Tibial nerve (tissue), 4 donors: ENCODE results near the gene CHRNE. TPM values are rescaled to one million over a fixed set of nuclear protein-coding genes. Genes with fewer than 3 reads are reported as not detected.
"Not testable (repeated sequence)": the region's sequence is repeated elsewhere in the genome, so short reads cannot be mapped to it uniquely, and the experiment has no call there.

Experiments
- DNase-seq, 2 donors: peaks; one replicate each; pipeline ENCODE4 v3.0.0-alpha.2; 2019; ENCODE audit warnings: low spot score in 2 of 2
- H3K27ac ChIP-seq, 4 donors: fragments of 200-600 bp; sonication (generic) in 3 of 4; one replicate each; pipeline ENCODE4 v1.5.1; 2017 to 2019; ENCODE audit warnings: mild to moderate bottlenecking in 1 of 4
- H3K27me3 ChIP-seq, 2 donors: fragments of 200-600 bp; sonication (generic) in 1 of 2; one replicate each; pipeline versions ENCODE4 v1.5.1 to v1.6.0; 2017 to 2019
- H3K36me3 ChIP-seq, 3 donors: fragments of 200-600 bp; sonication (generic); one replicate each; pipeline ENCODE4 v1.5.1; 2018 to 2019
- H3K4me1 ChIP-seq, 4 donors: fragments of 200-600 bp; sonication (generic) in 3 of 4; one replicate each; pipeline ENCODE4 v1.5.1; 2017 to 2019
- H3K4me3 ChIP-seq, 4 donors: fragments of 200-600 bp; sonication (generic) in 3 of 4; one replicate each; pipeline ENCODE4 v1.5.1; 2017 to 2019; ENCODE audit warnings: mild to moderate bottlenecking in 1 of 4, moderate library complexity in 1 of 4
- H3K9me3 ChIP-seq, 4 donors: fragments of 200-600 bp; sonication (generic) in 3 of 4; one replicate each; pipeline ENCODE4 v1.5.1; 2017 to 2019
- EP300 ChIP-seq, 2 donors: sonication (generic); formaldehyde crosslinking; IDR thresholded peaks; one replicate each; pipeline ENCODE4 v1.6.1; 2017; ENCODE audit warnings: antibody characterized with exemption in 2 of 2, mild to moderate bottlenecking in 1 of 2
- POLR2A ChIP-seq, 2 donors: fragments of 450-650 bp; IDR thresholded peaks; one replicate each; pipeline ENCODE4 v1.6.1; 2017; ENCODE audit warnings: antibody characterized with exemption in 2 of 2, mild to moderate bottlenecking in 2 of 2, moderate library complexity in 2 of 2
- WGBS, 2 donors: methylation state at CpG; one replicate each; pipeline ENCODE4 v1.1.5; 2018; 5-methylcytosine and 5-hydroxymethylcytosine counted together
- total RNA-seq, 4 donors: library from RNA; depleted of rRNA; stranded (reverse); fragments of >200 nt; gene quantifications; one replicate each; pipeline ENCODE4 v1.1.0, GENCODE V29; 2016
- TF ChIP-seq, protein P1 (sequence below), 5 experiments: fragments of 200-600 bp in 3 of 5; fragments of 450-650 bp in 2 of 5; sonication (generic) in 3 of 5; IDR thresholded peaks; one replicate each; pipeline ENCODE4 v1.5.1; 2016 to 2019; ENCODE audit warnings: antibody characterized with exemption in 5 of 5, mild to moderate bottlenecking in 3 of 5, moderate library complexity in 2 of 5

Gene CHRNE
- total RNA-seq, 4 donors from 2014 or later, result 0.22 to 2.5 (median 1.0) TPM

GRCh38 chr17:4870855-4871254 lies 32.0 kb downstream of the CHRNE start:
- WGBS, 2 donors, result 66 to 80% methylated on average over 2 of the region's 2 CpGs
- no peak for DNase-seq

DNA sequence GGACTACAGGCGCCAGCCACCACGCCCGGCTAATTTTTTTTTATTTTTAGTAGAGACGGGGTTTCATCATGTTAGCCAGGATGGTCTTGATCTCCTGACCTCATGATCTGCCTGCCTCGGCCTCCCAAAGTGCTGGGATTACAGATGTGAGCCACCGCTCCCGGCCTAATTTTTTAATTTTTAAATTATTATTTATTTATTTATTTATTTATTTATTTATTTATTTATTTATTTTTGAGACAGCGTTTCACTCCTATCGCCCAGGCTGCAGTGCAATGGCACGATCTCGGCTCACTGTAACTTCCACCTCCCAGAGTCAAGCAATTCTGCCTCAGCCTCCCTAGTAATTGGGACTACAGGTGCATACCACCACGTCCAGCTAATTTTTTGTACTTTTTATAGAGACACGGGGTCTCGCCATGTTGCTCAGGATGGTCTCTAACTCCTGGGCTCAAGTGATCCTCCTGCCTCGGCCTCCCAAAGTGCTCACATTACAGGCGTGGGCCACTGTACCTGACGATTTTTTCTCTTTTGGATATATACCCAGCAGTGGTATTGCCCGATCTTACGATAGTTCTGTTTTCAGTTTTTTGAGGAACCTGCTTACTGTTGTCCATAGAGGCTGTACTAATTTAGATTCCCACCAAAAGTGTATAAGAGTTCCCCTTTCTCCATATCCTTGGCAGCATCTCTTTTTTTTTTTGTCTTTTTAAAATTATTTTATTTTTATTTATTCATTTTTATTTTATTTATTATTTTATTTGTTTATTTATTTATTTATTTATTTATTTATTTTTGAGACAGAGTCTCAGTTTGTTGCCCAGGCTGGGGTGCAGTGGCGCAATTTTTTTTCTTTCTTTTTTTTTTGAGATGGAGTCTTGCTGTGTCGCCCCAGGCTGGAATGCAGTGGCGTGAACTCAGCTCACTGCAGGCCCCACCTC lies 33.6 kb downstream of the CHRNE start:
- not testable (repeated sequence) for H3K27ac ChIP-seq, H3K4me3 ChIP-seq, H3K36me3 ChIP-seq, H3K4me1 ChIP-seq, DNase-seq, H3K27me3 ChIP-seq, H3K9me3 ChIP-seq
- WGBS, 2 donors, result 94 to 96% methylated on average over 22 of the region's 22 CpGs

More at GRCh38 chr17:4870855-4871254, 32.0 kb downstream of the CHRNE start:
- Histone ChIP-seq H3K27ac (no peak overlapping the region), H3K27me3 (no peaks in the 10 kb centered on the region), H3K4me1 (peaks cover 0 to 8% (median 0%) of the 10 kb centered on the region in 4 donors), H3K36me3 (peaks cover 0 to 10% (median 0%) of the 10 kb centered on the region in 3 donors), H3K9me3 (no peaks in the 10 kb centered on the region), H3K4me3 (no peak overlapping the region)
- TF ChIP-seq EP300 (IDR thresholded peaks at IDR 0.05), result no peak
- TF ChIP-seq POLR2A (IDR thresholded peaks at IDR 0.05), result no peak
- TF ChIP-seq, protein P1, sequence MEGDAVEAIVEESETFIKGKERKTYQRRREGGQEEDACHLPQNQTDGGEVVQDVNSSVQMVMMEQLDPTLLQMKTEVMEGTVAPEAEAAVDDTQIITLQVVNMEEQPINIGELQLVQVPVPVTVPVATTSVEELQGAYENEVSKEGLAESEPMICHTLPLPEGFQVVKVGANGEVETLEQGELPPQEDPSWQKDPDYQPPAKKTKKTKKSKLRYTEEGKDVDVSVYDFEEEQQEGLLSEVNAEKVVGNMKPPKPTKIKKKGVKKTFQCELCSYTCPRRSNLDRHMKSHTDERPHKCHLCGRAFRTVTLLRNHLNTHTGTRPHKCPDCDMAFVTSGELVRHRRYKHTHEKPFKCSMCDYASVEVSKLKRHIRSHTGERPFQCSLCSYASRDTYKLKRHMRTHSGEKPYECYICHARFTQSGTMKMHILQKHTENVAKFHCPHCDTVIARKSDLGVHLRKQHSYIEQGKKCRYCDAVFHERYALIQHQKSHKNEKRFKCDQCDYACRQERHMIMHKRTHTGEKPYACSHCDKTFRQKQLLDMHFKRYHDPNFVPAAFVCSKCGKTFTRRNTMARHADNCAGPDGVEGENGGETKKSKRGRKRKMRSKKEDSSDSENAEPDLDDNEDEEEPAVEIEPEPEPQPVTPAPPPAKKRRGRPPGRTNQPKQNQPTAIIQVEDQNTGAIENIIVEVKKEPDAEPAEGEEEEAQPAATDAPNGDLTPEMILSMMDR (IDR thresholded peaks at IDR 0.05), result no peak

DNA sequence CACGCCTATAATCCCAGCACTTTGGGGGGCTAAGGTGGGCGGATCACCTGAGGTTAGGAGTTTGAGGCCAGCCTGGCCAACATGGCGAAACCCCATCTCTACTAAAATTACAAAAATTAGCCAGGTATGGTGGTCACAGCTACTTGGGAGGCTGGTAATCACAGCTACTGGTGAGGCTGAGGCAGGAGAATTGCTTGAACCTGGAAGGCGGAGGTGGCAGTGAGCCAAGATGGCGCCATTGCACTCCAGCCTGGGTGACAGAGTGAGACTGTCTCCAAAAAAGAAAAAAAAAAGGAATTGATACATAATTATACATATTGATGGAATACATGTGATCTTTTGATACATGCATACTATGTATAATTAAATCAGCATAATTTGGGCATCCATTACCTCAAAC lies 35.4 kb downstream of the CHRNE start:
- not testable (repeated sequence) for H3K9me3 ChIP-seq, DNase-seq, H3K4me3 ChIP-seq, H3K27me3 ChIP-seq, H3K36me3 ChIP-seq, H3K27ac ChIP-seq, H3K4me1 ChIP-seq
- 82% methylated on average over 5 of the region's 5 CpGs for WGBS, 2 donors

DNA sequence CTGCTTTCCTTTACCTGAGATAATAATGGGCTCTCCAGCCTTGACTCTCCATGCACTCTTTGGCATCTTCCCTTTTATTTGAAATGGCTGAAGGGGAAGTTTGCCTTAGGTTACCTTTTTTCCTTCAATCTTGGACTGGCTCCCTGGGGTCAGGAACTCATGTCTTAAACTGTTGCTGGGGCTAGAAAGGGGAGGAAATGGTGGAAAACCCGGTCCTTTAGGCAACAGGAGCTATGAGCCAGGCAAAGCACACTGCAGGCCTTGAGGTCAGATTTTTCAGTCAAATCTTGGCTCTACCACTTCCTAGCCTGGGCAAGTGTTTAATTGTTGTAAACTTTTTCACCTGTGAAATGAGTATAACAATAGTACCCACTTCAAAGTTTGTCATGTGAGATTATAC lies 39.6 kb downstream of the CHRNE start:
- H3K27me3 ChIP-seq, result no peaks in the 10 kb centered on the region
- 65 to 75% methylated on average over 1 of the region's 1 CpG for WGBS, 2 donors
- no peak for DNase-seq
- H3K36me3 ChIP-seq, result no peaks in the 10 kb centered on the region
- no peaks in the 10 kb centered on the region for H3K9me3 ChIP-seq
- H3K4me3 ChIP-seq, result no peak overlapping the region
- H3K4me1 ChIP-seq, result peaks cover 0 to 47% (median 22%) of the 10 kb centered on the region in 4 donors
- TF ChIP-seq, protein P1 (IDR thresholded peaks at IDR 0.05), result no peak
- TF ChIP-seq EP300 (IDR thresholded peaks at IDR 0.05), result no peak
- no peak for TF ChIP-seq POLR2A (IDR thresholded peaks at IDR 0.05)
- H3K27ac ChIP-seq, result peak overlapping the region in 1 of 4 donors; percentile 42

DNA sequence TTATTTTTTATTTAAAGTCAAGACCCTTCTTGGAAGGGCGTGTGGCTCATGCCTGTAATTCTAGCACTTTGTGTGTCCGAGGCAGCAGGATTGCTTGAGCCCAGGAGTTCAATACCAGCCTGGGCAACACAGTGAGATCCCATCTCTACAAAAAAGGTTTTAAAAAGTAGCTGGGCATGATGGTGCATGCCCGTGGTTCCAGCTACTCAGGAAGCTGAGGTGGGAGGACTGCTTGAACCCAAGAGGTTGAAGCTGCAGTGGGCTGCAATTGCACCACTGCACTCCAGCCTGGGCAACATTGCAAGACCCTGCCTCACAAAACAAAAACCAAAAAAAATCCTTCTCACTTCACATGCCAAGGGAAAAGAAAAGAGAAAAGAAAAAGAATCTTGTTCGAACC lies 40.2 kb downstream of the CHRNE start:
- 91% methylated on average over 4 of the region's 4 CpGs for WGBS, 2 donors
- Histone ChIP-seq H3K4me1 (peaks cover 0 to 53% (median 28%) of the 10 kb centered on the region in 4 donors), H3K9me3 (no peaks in the 10 kb centered on the region), H3K27me3 (no peaks in the 10 kb centered on the region), H3K36me3 (no peaks in the 10 kb centered on the region), H3K4me3 (no peak overlapping the region), H3K27ac (peak overlapping the region in 1 of 4 donors; percentile 42)
- DNase-seq, result no peak
- TF ChIP-seq EP300 (IDR thresholded peaks at IDR 0.05), result no peak
- TF ChIP-seq, protein P1 (IDR thresholded peaks at IDR 0.05), result no peak
- TF ChIP-seq POLR2A (IDR thresholded peaks at IDR 0.05), result no peak

DNA sequence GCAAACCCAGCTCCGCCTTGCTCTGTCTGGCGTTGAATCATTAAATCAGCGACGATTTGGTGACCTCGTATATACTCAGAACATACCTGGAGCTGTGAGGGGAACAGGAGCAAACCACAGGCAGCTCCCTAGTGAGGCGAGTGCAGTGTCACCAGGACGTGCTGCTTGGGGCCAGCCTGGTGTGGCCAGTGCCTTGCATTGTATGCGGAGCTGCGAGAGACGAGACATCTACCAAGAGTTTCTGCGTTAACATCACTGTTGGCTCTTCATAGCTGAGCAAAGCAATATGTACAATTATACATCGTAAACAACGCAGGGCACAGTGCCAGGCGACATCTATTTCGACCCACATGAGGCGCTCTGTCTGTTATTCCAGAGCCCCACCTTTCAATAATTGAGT lies 41.8 kb downstream of the CHRNE start:
- TF ChIP-seq POLR2A (IDR thresholded peaks at IDR 0.05) (no peak), EP300 (IDR thresholded peaks at IDR 0.05) (no peak)
- TF ChIP-seq, protein P1 (IDR thresholded peaks at IDR 0.05), result no peak
- no peak overlapping the region for H3K4me3 ChIP-seq
- peak overlapping the region; percentile 50 to 91 (median 81) for H3K27ac ChIP-seq
- H3K27me3 ChIP-seq, result no peaks in the 10 kb centered on the region
- 85% methylated on average over 16 of the region's 16 CpGs for WGBS, 2 donors
- H3K36me3 ChIP-seq, result no peaks in the 10 kb centered on the region
- H3K4me1 ChIP-seq, result peaks cover 0 to 69% (median 41%) of the 10 kb centered on the region in 4 donors
- no peak for DNase-seq
- H3K9me3 ChIP-seq, result no peaks in the 10 kb centered on the region
